Smooth muscle cell (in vitro differentiated cells): ENCODE data around the gene TTC28. TPM values are rescaled to one million over a fixed set of nuclear protein-coding genes. Genes with fewer than 3 reads are reported as not detected.
"Not testable (repeated sequence)": the region's sequence is repeated elsewhere in the genome, so short reads cannot be mapped to it uniquely, and the experiment has no call there.

Source experiments
- DNase-seq: peaks from one replicate; lab custom pipeline; 2025; ENCODE audit not compliant: unreplicated experiment; lab: John Stamatoyannopoulos, UW
- H2AFZ ChIP-seq: fragments of 200-600 bp; sonication (generic); 2 replicates; pipeline ENCODE4 v1.6.0; 2016; ENCODE audit warnings: antibody characterized with exemption, low read depth, mild to moderate bottlenecking
- H3F3A ChIP-seq: fragments of 200-600 bp; sonication (generic); 2 replicates; pipeline ENCODE4 v1.6.0; 2017; ENCODE audit warnings: antibody characterized with exemption, low read depth
- H3K27ac ChIP-seq: fragments of 200-600 bp; sonication (generic); 2 replicates; pipeline ENCODE4 v1.5.1; 2016; ENCODE audit warnings: low read depth, mild to moderate bottlenecking
- H3K27me3 ChIP-seq: fragments of 200-600 bp; sonication (generic); 2 replicates; pipeline ENCODE4 v1.6.1; 2016; ENCODE audit warnings: low read depth, mild to moderate bottlenecking
- H3K36me3 ChIP-seq: fragments of 200-600 bp; sonication (generic); 2 replicates; pipeline ENCODE4 v1.5.1; 2016; ENCODE audit warnings: low read depth
- H3K4me1 ChIP-seq: fragments of 200-600 bp; sonication (generic); 2 replicates; pipeline ENCODE4 v1.5.1; 2016; ENCODE audit warnings: low read depth
- H3K4me2 ChIP-seq: fragments of 200-600 bp; sonication (generic); 2 replicates; pipeline ENCODE4 v1.6.0; 2016; ENCODE audit warnings: mild to moderate bottlenecking
- H3K4me3 ChIP-seq: fragments of 200-600 bp; sonication (generic); 2 replicates; pipeline ENCODE4 v1.5.1; 2016; ENCODE audit warnings: mild to moderate bottlenecking
- H3K79me2 ChIP-seq: fragments of 200-600 bp; sonication (generic); 2 replicates; pipeline ENCODE4 v1.6.0; 2016; ENCODE audit warnings: low read depth, mild to moderate bottlenecking
- H3K9ac ChIP-seq: fragments of 200-600 bp; sonication (generic); 2 replicates; pipeline ENCODE4 v1.6.0; 2016; ENCODE audit warnings: low read depth
- H3K9me3 ChIP-seq: fragments of 200-600 bp; sonication (generic); replicated peaks from 2 replicates; pipeline ENCODE4 v1.5.1; 2016; ENCODE audit warnings: low read depth
- H4K20me1 ChIP-seq: fragments of 200-600 bp; sonication (generic); 2 replicates; pipeline ENCODE4 v1.6.0; 2016; ENCODE audit warnings: low read depth
- CTCF ChIP-seq: fragments of 200-600 bp; sonication (generic); IDR thresholded peaks from 2 replicates; pipeline ENCODE4 v1.5.1; 2017; ENCODE audit warnings: borderline replicate concordance, mild to moderate bottlenecking, antibody characterized with exemption; ENCODE audit not compliant: insufficient read depth, poor library complexity, severe bottlenecking
- WGBS: methylation state at CpG from one replicate; pipeline ENCODE4 v1.1.7; 2016; ENCODE audit warnings: low lambda C conversion rate; 5-methylcytosine and 5-hydroxymethylcytosine counted together
- polyA plus RNA-seq: library from polyadenylated mRNA; unstranded; fragments of >200 nt; fragmentation: Nextera tagmentation; extraction: Ambion mirVana; gene quantifications from 2 replicates; pipeline ENCODE4 v1.2.1, GENCODE V29; 2016
- total RNA-seq: library from RNA; depleted of rRNA; stranded (reverse); fragments of >200 nt; gene quantifications from 2 replicates; pipeline ENCODE4 v1.2.3, GENCODE V29; 2014

TTC28 gene
- total and polyA plus RNA-seq, 2 experiments from 2014 or later: 6.3 to 17.9 TPM

DNA sequence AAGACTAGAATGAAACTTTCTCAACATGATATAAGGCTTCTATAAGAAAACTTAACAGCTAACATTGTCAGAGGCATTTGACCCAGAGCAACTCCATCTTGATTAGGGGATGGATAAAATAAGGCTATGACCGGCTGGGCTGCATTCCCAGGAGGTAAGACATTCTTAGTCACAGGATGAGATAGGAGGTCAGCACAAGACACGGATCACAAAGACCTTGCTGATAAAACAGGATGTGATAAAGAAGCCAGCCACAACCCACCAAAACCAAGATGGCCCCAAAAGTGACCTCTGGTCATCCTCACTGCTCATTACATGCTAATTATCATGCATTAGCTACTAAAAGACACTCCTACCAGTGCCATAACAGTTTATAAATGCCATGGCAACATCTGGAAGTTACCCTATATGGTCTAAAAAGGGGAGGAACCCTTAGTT, 135.2 kb downstream of the TTC28 start:
- no peaks in the 10 kb centered on the region for H3K4me1 ChIP-seq
- H3K4me3 ChIP-seq: no peak overlapping the region
- H4K20me1 ChIP-seq: no peaks in the 10 kb centered on the region
- no peaks in the 10 kb centered on the region for H3K9me3 ChIP-seq
- H3F3A ChIP-seq: no peaks in the 10 kb centered on the region
- no peak overlapping the region for H3K27ac ChIP-seq
- H3K9ac ChIP-seq: no peak overlapping the region
- H3K27me3 ChIP-seq: no peaks in the 10 kb centered on the region
- H3K4me2 ChIP-seq: no peak overlapping the region
- no peaks in the 10 kb centered on the region for H3K79me2 ChIP-seq
- no peak overlapping the region for H2AFZ ChIP-seq
- 47% methylated on average over 2 of the region's 2 CpGs for WGBS
- no peak for DNase-seq
- TF ChIP-seq CTCF: no peak
- no peaks in the 10 kb centered on the region for H3K36me3 ChIP-seq

- no peak overlapping the region for H3K9ac ChIP-seq
- H3K9me3 ChIP-seq: no peaks in the 10 kb centered on the region
- no peaks in the 10 kb centered on the region for H3K27me3 ChIP-seq
- WGBS: 95% methylated on average over 1 of the region's 1 CpG
- H3K4me2 ChIP-seq: no peak overlapping the region
- H3K4me1 ChIP-seq: no peaks in the 10 kb centered on the region
- no peaks in the 10 kb centered on the region for H3K36me3 ChIP-seq
- H4K20me1 ChIP-seq: no peaks in the 10 kb centered on the region
- H3K79me2 ChIP-seq: no peaks in the 10 kb centered on the region
- no peak for DNase-seq
- no peak overlapping the region for H2AFZ ChIP-seq
- no peak for TF ChIP-seq CTCF
- no peak overlapping the region for H3K4me3 ChIP-seq
- H3F3A ChIP-seq: no peaks in the 10 kb centered on the region
- H3K27ac ChIP-seq: no peak overlapping the region
These were observed 136.5 kb downstream of the TTC28 start for GRCh38 chr22:28542980-28543621.

DNA sequence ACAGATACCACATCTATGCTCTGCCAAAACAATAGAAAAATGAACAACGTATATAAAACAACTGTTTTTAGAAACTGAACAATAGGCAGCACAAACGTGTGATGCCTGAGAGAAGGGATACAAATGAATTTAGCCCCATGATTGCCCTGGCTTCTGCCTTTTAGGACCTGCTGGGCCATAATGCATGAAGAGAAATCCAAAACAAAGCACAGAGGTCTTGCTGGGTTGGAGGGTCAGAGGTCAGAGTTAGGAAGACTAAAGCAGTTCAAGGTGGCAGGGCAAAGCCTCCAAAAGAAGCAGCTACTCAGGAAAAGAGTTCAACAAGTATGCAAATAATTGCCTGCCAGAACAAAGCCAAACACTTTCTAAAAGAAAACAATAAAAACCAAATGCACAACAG, 138.5 kb downstream of the TTC28 start:
- Histone ChIP-seq H3F3A (no peaks in the 10 kb centered on the region), H4K20me1 (no peaks in the 10 kb centered on the region), H3K9me3 (no peaks in the 10 kb centered on the region), H3K4me1 (no peaks in the 10 kb centered on the region), H3K27me3 (no peaks in the 10 kb centered on the region), H3K9ac (no peak overlapping the region), H3K4me3 (no peak overlapping the region), H3K36me3 (no peaks in the 10 kb centered on the region), H2AFZ (no peak overlapping the region), H3K27ac (no peak overlapping the region), H3K79me2 (no peaks in the 10 kb centered on the region), H3K4me2 (no peak overlapping the region)
- TF ChIP-seq CTCF: no peak
- WGBS: 59% methylated on average over 2 of the region's 2 CpGs
- DNase-seq: no peak

- no peaks in the 10 kb centered on the region for H3F3A ChIP-seq
- H3K4me1 ChIP-seq: no peaks in the 10 kb centered on the region
- H3K4me3 ChIP-seq: no peak overlapping the region
- DNase-seq: no peak
- H3K27ac ChIP-seq: no peak overlapping the region
- H4K20me1 ChIP-seq: no peaks in the 10 kb centered on the region
- H2AFZ ChIP-seq: no peak overlapping the region
- no peaks in the 10 kb centered on the region for H3K27me3 ChIP-seq
- no peak overlapping the region for H3K4me2 ChIP-seq
- H3K79me2 ChIP-seq: no peaks in the 10 kb centered on the region
- no peak overlapping the region for H3K9ac ChIP-seq
- H3K9me3 ChIP-seq: no peaks in the 10 kb centered on the region
- H3K36me3 ChIP-seq: no peaks in the 10 kb centered on the region
- 96% methylated on average over 2 of the region's 2 CpGs for WGBS
- no peak for TF ChIP-seq CTCF
These were observed 140.7 kb downstream of the TTC28 start for GRCh38 chr22:28538922-28539321.

DNA sequence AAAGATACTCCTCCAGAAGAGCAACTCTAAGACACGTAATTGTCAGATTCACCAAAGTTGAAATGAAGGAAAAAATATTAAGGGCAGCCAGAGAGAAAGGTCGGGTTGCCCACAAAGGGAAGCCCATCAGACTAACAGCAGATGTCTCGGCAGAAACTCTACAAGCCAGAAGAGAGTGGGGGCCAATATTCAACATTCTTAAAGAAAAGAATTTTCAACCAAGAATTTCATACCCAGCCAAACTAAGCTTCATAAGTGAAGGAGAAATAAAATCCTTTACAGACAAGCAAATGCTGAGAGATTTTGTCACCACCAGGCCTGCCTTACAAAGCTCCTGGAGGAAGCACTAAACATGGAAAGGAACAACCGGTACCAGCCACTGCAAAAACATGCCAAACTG, 149.1 kb downstream of the TTC28 start:
- not testable (repeated sequence) for H3K27me3 ChIP-seq, H4K20me1 ChIP-seq, H3K9ac ChIP-seq, H3F3A ChIP-seq, H3K27ac ChIP-seq, DNase-seq, H3K79me2 ChIP-seq, H3K9me3 ChIP-seq, H3K4me2 ChIP-seq, H3K4me1 ChIP-seq, H3K36me3 ChIP-seq, H2AFZ ChIP-seq, H3K4me3 ChIP-seq
- WGBS: 83% methylated on average over 4 of the region's 4 CpGs

DNA sequence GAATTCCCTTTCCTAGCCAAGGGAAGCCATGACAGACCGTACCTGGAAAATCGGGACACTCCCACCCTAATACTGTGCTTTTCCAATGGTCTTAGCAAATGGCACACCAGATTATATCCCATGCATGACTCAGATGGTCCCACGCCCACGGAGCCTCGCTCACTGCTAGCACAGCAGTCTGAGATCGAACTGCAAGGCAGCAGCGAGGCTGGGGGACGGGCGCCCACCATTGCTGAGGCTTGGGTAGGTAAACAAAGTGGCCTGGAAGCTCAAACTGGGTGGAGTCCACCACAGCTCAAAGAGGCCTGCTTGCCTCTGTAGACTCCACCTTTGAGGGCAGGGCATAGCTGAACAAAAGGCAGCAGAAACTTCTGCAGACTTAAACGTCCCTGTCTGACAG, 150.5 kb downstream of the TTC28 start:
- not testable (repeated sequence) for H3K27me3 ChIP-seq, H3K9me3 ChIP-seq, DNase-seq, H2AFZ ChIP-seq, H3F3A ChIP-seq, H3K36me3 ChIP-seq, H3K27ac ChIP-seq, H3K79me2 ChIP-seq, H3K4me2 ChIP-seq, H3K4me3 ChIP-seq, H3K4me1 ChIP-seq, H4K20me1 ChIP-seq, H3K9ac ChIP-seq
- WGBS: 97% methylated on average over 10 of the region's 10 CpGs
